ENCODE measurements around the gene NEURL3. TPM values are rescaled to one million over a fixed set of nuclear protein-coding genes. Genes with fewer than 3 reads are reported as not detected.

NEURL3 gene
- total RNA-seq, 4 donors from 2014 or later: 0.56 TPM; not detected in 3

DNA sequence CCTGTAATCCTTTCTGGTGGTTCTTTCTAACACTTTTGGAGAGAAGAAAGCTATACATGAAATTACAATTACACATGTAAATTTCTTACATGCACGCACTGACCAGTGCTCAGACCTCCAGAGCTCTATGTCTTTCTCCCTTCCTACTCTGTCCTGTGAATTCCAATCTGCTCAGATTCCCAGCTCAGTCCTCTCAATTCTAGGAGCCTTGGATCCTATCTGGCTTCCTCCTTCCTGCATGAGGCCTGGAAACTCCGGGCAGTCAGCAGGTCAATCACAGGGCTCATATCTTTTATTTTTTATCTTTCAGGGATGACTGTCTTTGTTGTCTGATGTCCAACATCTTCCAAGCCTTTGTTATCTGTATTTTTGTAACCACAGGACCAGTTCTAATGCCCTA is 56.0 kb downstream of the NEURL3 start:
- TF ChIP-seq CTCF (IDR thresholded peaks at IDR 0.05): no peak
- DNase-seq (ENCODE audit: low spot score) (no peak), ATAC-seq (ENCODE audit: low FRiP score) (no peak)

DNA sequence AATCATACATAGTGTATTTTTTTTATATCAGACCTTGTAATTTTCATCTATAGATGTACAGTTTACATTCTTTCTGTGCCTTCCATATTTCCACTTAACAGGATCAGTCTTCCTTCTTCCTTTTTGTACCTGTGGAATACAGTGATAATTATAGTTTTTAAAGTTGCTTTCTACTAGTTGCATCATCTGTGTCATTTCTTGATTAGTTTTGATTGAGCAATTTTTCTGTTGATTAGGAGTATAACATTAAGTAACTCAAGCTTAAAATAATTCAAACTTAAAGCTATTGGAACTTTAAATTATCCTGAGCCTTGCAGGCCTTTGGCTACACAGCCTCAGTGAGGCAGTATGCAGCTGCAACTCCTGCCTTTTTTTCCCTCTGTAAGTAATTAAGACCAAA is 57.4 kb downstream of the NEURL3 start:
- DNase-seq (ENCODE audit: low spot score): no peak
- no peak for TF ChIP-seq CTCF (IDR thresholded peaks at IDR 0.05)
- ATAC-seq (ENCODE audit: low FRiP score): no peak

Other genes with a start within 250 kb of the NEURL3 start
- gene TMEM127, start 239.4 kb downstream of the NEURL3 start, total RNA-seq: 10 to 100 TPM; 34.5 to 52.1 (median 43.2) TPM
- 100 to 1,000 TPM in 3 of 4 donors, 10 to 100 TPM in 1; 80.9 to 117 (median 105) TPM for gene CIAO1, start 239.1 kb downstream of the NEURL3 start, total RNA-seq
- 10 to 100 TPM; 64.8 to 97.7 (median 84.3) TPM for gene SNRNP200, start 199.8 kb downstream of the NEURL3 start, total RNA-seq
- gene ITPRIPL1, start 180.0 kb downstream of the NEURL3 start, total RNA-seq: 1 to 10 TPM; 4.8 to 7.6 (median 6.6) TPM
- 1 to 10 TPM in 2 of 4 donors, under 1 TPM in 2; 0.65 to 3.2 (median 2.0) TPM for gene NCAPH, start 169.6 kb downstream of the NEURL3 start, total RNA-seq
- 10 to 100 TPM; 26.2 to 79.7 (median 41.8) TPM for gene ARID5A, start 31.4 kb upstream of the NEURL3 start, total RNA-seq
- 10 to 100 TPM; 35.7 to 48.4 (median 39.0) TPM for gene KANSL3, start 133.0 kb upstream of the NEURL3 start, total RNA-seq
- gene FER1L5, start 137.4 kb upstream of the NEURL3 start, total RNA-seq: not detected
- 10 to 100 TPM in 3 of 4 donors, 1 to 10 TPM in 1; 9.1 to 16.8 (median 11.5) TPM for gene LMAN2L, start 234.7 kb upstream of the NEURL3 start, total RNA-seq